HG03045 (cell line): ENCODE data around the gene KLF2.

ENCODE experiments used
- ATAC-seq: cut with Tn5 transposase; IDR thresholded peaks from one replicate; pipeline ENCODE4 v1.9.1; 2021; ENCODE audit warnings: mild to moderate bottlenecking, moderate library complexity; ENCODE audit not compliant: unreplicated experiment

KLF2 gene

GRCh38 chr19:16375157-16375935 lies 50.7 kb downstream of the KLF2 start:
- ATAC-seq = no peak

GRCh38 chr19:16375936-16376185 lies 51.2 kb downstream of the KLF2 start:
- ATAC-seq = no peak

GRCh38 chr19:16376241-16376640 lies 51.6 kb downstream of the KLF2 start:
- no peak for ATAC-seq

GRCh38 chr19:16376649-16377048 lies 52.0 kb downstream of the KLF2 start:
- ATAC-seq = no peak

GRCh38 chr19:16377521-16377920 lies 52.9 kb downstream of the KLF2 start:
- ATAC-seq = no peak
